SK-N-MC (cell line): Measurements from ENCODE around the gene RABL2B.

Source experiments
- EZH2 ChIP-seq: fragments of 200-600 bp; sonication (generic); IDR thresholded peaks from one replicate; pipeline ENCODE4 v1.6.1; 2017; ENCODE audit warnings: antibody characterized with exemption
- FOXP2 ChIP-seq: optimal IDR thresholded peaks from 2 replicates; pipeline ENCODE3; 2011; ENCODE audit warnings: mild to moderate bottlenecking, moderate library complexity; ENCODE audit not compliant: insufficient read depth; ENCODE audit errors: extremely low read length, control extremely low read depth
- POLR2AphosphoS5 ChIP-seq: IDR thresholded peaks from 2 replicates; pipeline ENCODE4 v1.6.1; 2012; ENCODE audit warnings: mild to moderate bottlenecking, low read depth, low read length, borderline replicate concordance

DNA sequence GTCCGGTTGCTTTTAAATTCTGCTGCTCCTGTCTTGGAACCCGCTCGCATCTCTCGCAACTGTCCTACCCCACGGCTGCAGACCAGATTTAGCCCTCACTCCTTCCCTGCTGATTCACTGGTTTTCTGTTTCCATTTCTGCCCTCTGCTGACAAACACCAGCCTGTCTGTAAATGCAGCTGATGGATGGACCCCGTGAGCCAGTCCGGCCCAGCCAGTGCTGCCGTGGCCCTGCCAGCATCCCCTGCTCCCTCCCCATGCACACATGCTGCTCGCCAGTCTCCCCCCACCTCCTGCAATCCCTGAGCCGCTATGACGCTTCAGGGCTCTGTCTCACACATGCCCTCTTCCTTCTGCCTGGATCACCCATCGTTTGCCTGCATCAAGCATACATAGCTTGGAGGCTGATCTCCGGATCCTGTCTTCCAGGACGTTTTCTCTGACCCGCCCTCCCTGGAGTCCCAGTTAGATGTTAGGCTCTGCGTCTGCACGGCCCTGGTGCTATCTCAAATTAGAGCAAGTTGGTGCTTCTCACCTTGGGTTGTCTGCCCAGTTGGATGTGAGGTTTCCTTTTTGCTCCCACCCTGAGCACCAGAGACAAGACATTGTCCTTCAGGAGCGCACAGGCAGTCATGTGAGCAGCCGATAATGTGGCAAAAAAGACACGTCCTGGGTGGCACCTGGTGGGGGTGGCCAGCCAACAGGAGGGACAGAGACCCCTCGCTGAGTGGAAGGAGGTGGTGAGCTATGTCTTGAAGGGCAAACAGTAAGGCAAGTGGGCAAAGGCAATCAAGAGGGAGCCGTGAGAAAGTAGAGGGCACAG is 49.7 kb downstream of the RABL2B start:
- no peak for TF ChIP-seq EZH2
- no peak for TF ChIP-seq POLR2AphosphoS5
- no peak for TF ChIP-seq FOXP2
